ENCODE results near the gene DENND1B. TPM values are rescaled to one million over a fixed set of nuclear protein-coding genes. Genes with fewer than 3 reads are reported as not detected.
A peak's percentile ranks its signal among the peaks of the same experiment; 100 is the strongest.
"Not testable (repeated sequence)": the region's sequence is repeated elsewhere in the genome, so short reads cannot be mapped to it uniquely, and the experiment has no call there.

Gene DENND1B
- total RNA-seq, 1 experiment from 2014 or later = 20.9 TPM

DNA sequence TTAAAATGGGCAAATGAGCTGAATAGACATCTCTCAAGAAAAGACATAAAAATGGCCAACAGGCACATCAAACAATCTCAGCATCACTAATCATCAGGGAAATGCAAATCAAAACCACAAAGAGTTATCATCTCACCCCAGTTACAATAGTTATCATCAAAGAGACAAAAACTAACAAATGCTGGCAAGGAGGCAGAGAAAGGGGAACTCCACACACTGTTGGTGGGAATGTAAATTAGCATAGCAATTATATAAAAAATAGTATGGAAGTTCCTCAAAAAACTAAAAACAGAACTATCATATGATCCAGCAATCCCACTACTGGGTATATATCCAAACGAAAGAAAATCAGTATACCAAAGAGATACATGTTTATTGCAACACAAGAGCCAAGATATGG, 68.7 kb downstream of the DENND1B start:
- no TSS peak for BruUV-seq (replicated peaks)
- H3K4me1 Mint-ChIP-seq (ENCODE audit: insufficient read depth, unreplicated experiment) = no peaks in the 10 kb centered on the region
- no peak overlapping the region for H3K4me3 Mint-ChIP-seq (ENCODE audit: unreplicated experiment)
- no peak for DNase-seq (ENCODE audit: unreplicated experiment)
- H3K36me3 Mint-ChIP-seq (ENCODE audit: insufficient read depth, unreplicated experiment) = no peaks in the 10 kb centered on the region
- ChIA-PET POLR2A (interaction anchor here (0.9 to 1.0 kb wide), 2 partner anchors 29 to 162 kb away, joined by 3 read pairs; no protein-coding TSS in a partner anchor), CTCF (interaction anchor here (0.6 to 1.1 kb wide), 6 partner anchors 37 to 1945 kb away, joined by 3 to 5 read pairs (median 4); partner anchors contain the start of gene DENND1B)
- no peaks in the 10 kb centered on the region for H3K27me3 Mint-ChIP-seq (ENCODE audit: insufficient read depth, unreplicated experiment)
- H3K27ac Mint-ChIP-seq (ENCODE audit: low read depth, unreplicated experiment) = no peak overlapping the region
- TF ChIP-seq, protein P1, sequence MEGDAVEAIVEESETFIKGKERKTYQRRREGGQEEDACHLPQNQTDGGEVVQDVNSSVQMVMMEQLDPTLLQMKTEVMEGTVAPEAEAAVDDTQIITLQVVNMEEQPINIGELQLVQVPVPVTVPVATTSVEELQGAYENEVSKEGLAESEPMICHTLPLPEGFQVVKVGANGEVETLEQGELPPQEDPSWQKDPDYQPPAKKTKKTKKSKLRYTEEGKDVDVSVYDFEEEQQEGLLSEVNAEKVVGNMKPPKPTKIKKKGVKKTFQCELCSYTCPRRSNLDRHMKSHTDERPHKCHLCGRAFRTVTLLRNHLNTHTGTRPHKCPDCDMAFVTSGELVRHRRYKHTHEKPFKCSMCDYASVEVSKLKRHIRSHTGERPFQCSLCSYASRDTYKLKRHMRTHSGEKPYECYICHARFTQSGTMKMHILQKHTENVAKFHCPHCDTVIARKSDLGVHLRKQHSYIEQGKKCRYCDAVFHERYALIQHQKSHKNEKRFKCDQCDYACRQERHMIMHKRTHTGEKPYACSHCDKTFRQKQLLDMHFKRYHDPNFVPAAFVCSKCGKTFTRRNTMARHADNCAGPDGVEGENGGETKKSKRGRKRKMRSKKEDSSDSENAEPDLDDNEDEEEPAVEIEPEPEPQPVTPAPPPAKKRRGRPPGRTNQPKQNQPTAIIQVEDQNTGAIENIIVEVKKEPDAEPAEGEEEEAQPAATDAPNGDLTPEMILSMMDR (IDR thresholded peaks at IDR 0.05; ENCODE audit: unreplicated experiment) = no peak
- peaks cover 12% of the 10 kb centered on the region for H3K9me3 Mint-ChIP-seq (ENCODE audit: unreplicated experiment)
- intact Hi-C loops (cut with micrococcal nuclease) = no loop called here

DNA sequence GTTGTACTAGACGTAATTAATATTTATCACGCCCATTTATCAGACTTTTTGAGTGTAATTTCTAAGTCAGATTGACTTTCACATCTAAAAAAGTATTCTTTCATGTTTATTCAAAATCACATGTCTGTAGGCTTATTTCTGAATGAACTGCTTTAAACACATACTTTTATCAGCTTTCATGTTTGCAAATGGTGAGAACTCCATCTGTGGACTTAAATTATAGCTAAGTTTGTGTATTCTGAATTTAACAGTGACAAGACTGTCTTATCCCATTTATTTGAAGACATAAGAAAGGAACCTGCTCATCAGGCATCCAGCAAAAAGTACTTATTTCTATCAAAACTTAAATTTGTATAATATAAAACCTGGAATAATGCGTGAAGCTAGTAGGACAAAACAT, 69.3 kb downstream of the DENND1B start:
- DNase-seq (ENCODE audit: unreplicated experiment) = no peak
- intact Hi-C loops (cut with micrococcal nuclease) = no loop called here
- H3K4me3 Mint-ChIP-seq (ENCODE audit: unreplicated experiment) = no peak overlapping the region
- no TSS peak for BruUV-seq (replicated peaks)
- no peaks in the 10 kb centered on the region for H3K4me1 Mint-ChIP-seq (ENCODE audit: insufficient read depth, unreplicated experiment)
- TF ChIP-seq, protein P1 (IDR thresholded peaks at IDR 0.05; ENCODE audit: unreplicated experiment) = no peak
- no peaks in the 10 kb centered on the region for H3K27me3 Mint-ChIP-seq (ENCODE audit: insufficient read depth, unreplicated experiment)
- ChIA-PET CTCF (interaction anchor here (0.6 to 1.1 kb wide), 9 partner anchors 32 to 1058 kb away, joined by 3 to 6 read pairs (median 4); partner anchors contain the start of gene DENND1B), POLR2A (interaction anchor here (0.5 to 1.0 kb wide), 2 partner anchors 163 to 450 kb away, joined by 3 read pairs; no protein-coding TSS in a partner anchor)
- no peak overlapping the region for H3K27ac Mint-ChIP-seq (ENCODE audit: low read depth, unreplicated experiment)
- H3K9me3 Mint-ChIP-seq (ENCODE audit: unreplicated experiment) = peaks cover 16% of the 10 kb centered on the region
- H3K36me3 Mint-ChIP-seq (ENCODE audit: insufficient read depth, unreplicated experiment) = no peaks in the 10 kb centered on the region

DNA sequence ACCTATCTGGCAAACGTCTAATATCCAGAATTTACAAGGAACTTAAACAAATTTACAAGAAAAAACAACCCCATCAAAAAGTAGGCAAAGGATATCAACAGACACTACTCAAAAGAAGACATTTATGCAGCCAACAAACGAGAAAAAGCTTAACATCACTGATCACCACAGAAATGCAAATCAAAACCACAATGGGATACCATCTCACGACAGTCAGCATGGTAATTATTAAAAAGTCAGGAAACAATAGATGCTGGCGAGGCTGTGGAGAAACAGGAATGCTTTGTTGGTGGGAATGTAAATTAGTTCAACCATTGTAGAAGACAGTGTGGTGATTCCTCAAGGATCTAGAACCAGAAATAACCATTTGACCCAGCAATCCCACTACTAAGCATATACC, 74.6 kb downstream of the DENND1B start:
- POLR2A ChIA-PET = interaction anchor here (1.1 to 1.5 kb wide), 2 partner anchors 10 to 65 kb away, joined by 3 read pairs; no protein-coding TSS in a partner anchor
- peaks cover 17% of the 10 kb centered on the region for H3K9me3 Mint-ChIP-seq (ENCODE audit: unreplicated experiment)
- intact Hi-C loops (cut with micrococcal nuclease); H3K36me3 Mint-ChIP-seq (ENCODE audit: insufficient read depth, unreplicated experiment); H3K4me3 Mint-ChIP-seq (ENCODE audit: unreplicated experiment); DNase-seq (ENCODE audit: unreplicated experiment); H3K27ac Mint-ChIP-seq (ENCODE audit: low read depth, unreplicated experiment); H3K27me3 Mint-ChIP-seq (ENCODE audit: insufficient read depth, unreplicated experiment); H3K4me1 Mint-ChIP-seq (ENCODE audit: insufficient read depth, unreplicated experiment); BruUV-seq (replicated peaks); CTCF ChIA-PET: not testable (repeated sequence)

DNA sequence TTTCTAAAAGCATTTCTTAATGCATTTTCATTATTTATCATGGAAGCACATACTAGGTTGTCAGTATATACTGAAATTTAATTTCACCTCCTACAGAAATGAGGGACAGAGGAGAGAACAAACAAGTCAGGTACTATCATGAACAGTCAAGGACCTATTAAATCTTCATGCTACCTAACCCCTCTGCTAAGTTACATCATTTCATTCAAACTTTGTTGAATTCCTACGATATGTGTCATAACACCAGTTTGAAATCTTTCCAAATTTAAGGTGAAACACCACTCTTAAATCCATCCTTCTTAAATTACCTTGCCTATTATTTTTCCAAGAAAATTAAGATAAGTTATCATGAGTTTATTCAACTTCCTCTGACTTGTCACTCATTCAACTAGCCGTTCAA, 78.9 kb downstream of the DENND1B start:
- BruUV-seq (replicated peaks) = no TSS peak
- ChIA-PET CTCF (interaction anchor here (0.6 to 0.7 kb wide), 2 partner anchors 48 to 207 kb away, joined by 3 read pairs; no protein-coding TSS in a partner anchor), POLR2A (interaction anchor here (1.0 kb wide), 1 partner anchor 79 kb away, joined by 3 read pairs; the partner anchor contains the start of gene DENND1B)
- intact Hi-C loops (cut with micrococcal nuclease) = loop anchor here (2.0 to 10.0 kb wide), 4 partner anchors 78 to 988 kb away; partner anchors contain the start of genes DENND1B and NEK7
- Mint-ChIP-seq H3K27ac (ENCODE audit: low read depth, unreplicated experiment) (no peak overlapping the region), H3K4me1 (ENCODE audit: insufficient read depth, unreplicated experiment) (peaks cover 19% of the 10 kb centered on the region), H3K4me3 (ENCODE audit: unreplicated experiment) (no peak overlapping the region), H3K9me3 (ENCODE audit: unreplicated experiment) (peaks cover 17% of the 10 kb centered on the region), H3K36me3 (ENCODE audit: insufficient read depth, unreplicated experiment) (no peaks in the 10 kb centered on the region), H3K27me3 (ENCODE audit: insufficient read depth, unreplicated experiment) (no peaks in the 10 kb centered on the region)
- DNase-seq (ENCODE audit: unreplicated experiment) = peak; percentile 79
- TF ChIP-seq, protein P1 (IDR thresholded peaks at IDR 0.05; ENCODE audit: unreplicated experiment) = no peak
